GM21529 (cell line): ENCODE data around the gene GNG13.
"Not testable (repeated sequence)": the region's sequence is repeated elsewhere in the genome, so short reads cannot be mapped to it uniquely, and the experiment has no call there.

Experiments
- ATAC-seq: cut with Tn5 transposase; IDR thresholded peaks from one replicate; pipeline ENCODE4 v1.9.1; 2021; ENCODE audit not compliant: unreplicated experiment

The GNG13 gene

GRCh38 chr16:832652-833336 is 32.3 kb upstream of the GNG13 start:
- ATAC-seq = no peak

GRCh38 chr16:831571-832413 is 31.3 kb upstream of the GNG13 start:
- no peak for ATAC-seq

DNA sequence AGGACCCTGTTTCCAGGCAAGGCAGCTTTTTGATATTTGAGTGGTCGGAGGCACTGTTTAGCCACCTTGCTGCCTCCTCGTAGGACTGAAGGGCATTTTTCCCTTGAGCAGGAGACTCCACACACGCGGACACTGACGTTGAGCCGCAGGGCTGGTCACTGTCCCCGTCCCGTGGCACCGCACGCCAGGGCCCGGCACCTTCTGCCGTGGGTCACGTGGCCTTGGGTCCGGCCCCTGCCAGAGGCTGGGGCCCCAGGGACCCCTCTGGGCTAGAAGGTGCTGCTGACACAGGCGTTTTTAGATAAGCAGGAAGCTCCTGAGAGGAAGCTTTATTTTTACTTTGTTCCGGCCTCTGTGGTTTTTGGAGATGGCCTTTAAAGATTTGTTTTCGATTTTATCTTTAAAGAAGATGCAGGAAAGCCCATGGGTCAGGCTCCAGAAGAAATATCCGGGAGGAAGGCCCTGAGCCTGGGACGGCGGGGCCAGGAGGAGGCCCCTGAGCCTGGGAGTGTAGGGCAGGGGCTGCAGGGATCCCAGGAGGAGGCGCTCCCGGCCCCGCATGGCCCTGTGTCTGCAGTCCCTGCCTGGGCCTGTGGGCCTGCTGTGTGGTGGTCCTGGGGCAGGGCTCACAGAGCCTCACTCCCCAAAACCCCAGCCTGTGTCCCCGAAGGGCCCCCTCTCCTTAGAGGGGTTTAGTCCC is 30.5 kb upstream of the GNG13 start:
- no peak for ATAC-seq

DNA sequence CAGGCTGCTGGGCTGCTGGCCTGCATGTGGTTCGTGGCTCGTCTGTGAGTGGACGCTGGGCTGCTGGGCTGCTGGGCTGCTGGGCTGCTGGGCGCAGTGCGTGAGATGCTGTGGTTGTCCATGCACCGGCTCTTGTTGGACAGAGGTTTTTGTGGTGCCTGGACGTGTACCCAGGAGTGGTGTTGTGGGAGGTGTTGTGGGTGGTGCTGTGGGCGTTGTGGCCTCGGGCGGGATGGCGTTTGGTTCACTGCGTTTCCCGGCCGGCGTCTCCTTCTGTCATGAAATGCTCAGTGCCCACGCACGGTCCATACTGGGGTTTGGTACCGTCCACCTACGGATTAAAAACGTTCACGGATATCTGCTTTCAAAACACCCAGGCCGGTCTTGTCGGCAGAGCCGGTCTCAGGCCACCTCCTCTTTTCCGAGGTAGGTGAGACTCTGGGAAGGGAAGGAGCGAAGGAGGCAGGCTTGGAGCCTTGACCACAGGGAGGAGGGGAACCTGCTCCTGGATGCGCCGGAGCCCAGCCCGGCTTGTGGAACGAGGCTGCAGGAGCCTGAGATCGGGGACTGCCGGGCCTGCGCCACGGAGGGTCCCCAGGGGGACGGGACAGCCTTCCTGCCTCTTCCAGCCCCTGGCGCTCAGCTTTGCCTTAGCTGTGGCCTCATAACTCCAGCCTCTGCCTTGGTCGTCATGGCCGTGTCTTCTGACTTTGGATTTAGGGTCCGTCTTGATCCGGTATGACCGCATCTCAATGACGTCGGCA is 29.8 kb upstream of the GNG13 start:
- no peak for ATAC-seq

- no peak for ATAC-seq
Measured at GRCh38 chr16:828891-829290, 28.4 kb upstream of the GNG13 start.

GRCh38 chr16:827513-827912 is 27.0 kb upstream of the GNG13 start:
- no peak for ATAC-seq

- ATAC-seq = no peak
Measured at GRCh38 chr16:825341-826061, 25.0 kb upstream of the GNG13 start.

DNA sequence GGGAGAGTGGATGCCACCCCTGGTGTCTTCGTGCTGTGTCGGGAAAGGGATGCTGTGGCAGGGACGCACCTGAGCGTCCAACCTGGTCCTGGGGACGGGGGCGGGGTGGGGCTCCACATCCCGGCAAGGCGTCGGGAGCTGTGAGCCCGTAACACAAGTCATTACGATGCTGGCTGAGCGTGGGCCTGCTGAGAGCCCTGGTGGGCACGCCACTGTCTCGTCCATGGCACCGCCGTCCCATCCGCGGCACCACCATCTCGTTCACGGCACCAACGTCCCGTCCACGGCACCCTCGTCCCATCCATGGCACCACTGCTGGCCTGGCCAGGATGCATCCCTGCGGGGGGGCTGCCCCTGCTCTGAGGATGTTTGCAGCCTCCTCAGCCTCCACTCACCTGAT is 24.1 kb upstream of the GNG13 start:
- ATAC-seq = no peak

GRCh38 chr16:824194-824593 is 23.7 kb upstream of the GNG13 start:
- no peak for ATAC-seq

DNA sequence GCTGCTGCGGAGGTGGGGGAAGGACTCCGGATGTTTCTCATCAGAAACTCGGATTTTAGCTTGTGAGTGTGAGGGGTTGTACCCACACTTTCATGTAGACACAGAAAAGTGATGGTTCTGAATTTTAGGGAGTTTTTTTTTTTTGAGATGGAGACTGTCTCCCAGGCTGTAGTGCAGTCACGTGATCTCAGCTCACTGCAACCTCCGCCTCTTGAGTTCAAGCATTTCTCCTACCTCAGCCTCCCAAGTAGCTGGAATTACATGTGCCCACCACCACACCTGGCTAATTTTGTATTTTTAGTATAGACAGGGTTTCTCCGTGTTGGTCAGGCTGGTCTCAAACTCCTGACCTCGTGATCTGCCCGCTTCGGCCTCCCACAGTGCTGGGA is 22.4 kb upstream of the GNG13 start:
- no peak for ATAC-seq

DNA sequence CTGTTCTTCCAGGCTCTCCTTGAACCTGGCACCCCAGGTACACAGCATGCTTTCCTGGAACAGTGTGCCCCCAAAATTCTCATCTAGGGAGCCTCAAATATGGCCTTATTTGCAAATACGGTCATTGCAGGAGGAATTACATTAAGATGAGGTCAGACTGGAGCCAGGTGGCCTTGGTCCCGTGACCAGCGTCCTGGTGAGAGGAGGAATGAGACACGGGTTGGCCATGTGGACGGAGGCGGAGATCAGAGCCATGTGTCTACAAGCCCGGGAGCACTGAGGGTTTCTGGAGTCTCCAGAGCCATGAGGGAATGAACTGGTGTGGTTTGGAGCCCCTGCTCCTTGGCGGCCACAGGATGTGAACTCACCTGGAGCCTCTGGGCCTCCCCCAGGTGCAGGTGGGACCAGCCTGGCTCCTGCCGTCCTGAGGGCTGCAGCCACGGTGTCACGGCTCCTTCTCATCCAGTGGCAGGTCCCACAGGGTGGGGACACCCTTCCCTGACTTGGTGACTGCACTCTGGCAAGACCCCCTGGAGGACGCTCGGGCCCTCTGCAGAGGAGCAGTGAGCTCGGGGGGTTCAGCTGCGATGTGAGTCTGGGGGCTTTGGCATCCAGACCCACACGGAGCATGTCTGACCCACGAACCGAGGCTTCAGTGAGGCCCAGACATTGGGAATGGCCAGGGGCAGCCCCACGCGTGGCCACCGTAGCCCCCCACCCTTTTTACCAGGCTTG is 21.8 kb upstream of the GNG13 start:
- no peak for ATAC-seq

- ATAC-seq = no peak
Measured at GRCh38 chr16:821751-822150, 21.2 kb upstream of the GNG13 start.

- ATAC-seq = no peak
Measured at GRCh38 chr16:820748-821147, 20.2 kb upstream of the GNG13 start.

DNA sequence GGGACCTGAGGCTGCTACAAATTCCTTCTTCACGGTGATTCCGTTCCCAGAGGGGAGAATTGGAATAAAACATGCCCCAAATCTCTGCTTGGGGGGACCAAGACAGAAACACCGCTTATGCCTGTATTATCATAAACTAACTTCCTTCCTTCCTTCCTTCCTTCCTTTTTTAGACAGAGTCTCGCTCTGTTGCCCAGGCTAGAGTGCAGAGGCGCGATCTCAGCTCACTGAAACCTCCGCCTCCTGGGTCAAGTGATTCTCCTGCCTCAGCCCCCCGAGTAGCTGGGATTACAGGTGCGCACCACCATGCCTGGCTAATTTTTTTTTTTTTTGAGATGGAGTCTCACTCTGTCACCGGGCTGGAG is 19.5 kb upstream of the GNG13 start:
- ATAC-seq = not testable (repeated sequence)

DNA sequence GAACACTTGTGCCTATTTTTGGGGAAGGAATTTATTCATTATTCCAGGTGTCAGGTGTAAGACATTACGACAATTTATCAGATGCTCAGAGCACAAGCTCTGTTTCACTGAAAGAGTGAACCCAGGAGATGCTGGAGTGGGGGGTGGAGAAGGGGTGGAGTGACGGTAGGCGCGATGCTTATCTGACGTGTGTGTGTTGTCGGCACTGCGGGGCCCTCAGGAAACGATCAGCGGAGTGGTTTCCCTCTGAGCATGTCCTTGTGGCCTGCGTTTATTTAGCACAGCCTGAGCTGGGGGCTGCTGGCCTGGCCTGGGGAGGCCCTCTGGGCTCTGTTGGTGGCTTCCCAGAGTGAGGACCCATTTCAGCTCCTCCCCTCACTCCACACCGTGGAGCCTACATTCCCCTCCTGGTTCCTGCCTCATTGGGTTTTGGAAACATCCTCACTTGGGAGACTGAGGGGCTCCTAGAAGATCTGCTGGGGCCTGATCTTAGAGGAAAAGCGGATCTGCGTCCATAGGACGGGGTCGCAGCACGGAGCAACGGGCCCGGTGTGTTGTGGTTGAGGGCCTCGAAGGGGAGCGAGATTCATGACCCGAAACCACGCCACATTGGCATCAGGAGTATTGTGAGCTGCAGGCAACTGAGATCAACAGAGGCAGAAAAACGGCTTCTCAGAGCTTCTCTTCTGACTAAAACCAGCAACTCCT is 19.0 kb upstream of the GNG13 start:
- no peak for ATAC-seq

DNA sequence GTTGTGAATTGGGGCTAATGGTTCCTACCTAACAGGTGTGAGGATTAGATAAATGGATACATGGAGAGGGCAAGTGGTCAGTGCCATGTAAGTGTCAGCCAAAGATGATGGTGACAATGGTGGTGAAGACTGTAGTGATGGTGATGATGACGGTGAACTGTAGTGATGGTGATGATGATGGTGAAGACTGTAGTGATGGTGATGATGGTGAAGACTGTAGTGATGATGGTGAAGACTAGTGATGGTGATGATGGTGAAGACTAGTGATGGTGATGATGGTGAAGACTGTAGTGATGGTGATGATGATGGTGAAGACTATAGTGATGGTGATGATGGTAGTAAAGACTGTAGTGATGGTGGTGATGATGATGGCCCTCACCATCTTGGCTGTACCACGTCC is 18.1 kb upstream of the GNG13 start:
- no peak for ATAC-seq

- no peak for ATAC-seq
Measured at GRCh38 chr16:818132-818531, 17.6 kb upstream of the GNG13 start.

DNA sequence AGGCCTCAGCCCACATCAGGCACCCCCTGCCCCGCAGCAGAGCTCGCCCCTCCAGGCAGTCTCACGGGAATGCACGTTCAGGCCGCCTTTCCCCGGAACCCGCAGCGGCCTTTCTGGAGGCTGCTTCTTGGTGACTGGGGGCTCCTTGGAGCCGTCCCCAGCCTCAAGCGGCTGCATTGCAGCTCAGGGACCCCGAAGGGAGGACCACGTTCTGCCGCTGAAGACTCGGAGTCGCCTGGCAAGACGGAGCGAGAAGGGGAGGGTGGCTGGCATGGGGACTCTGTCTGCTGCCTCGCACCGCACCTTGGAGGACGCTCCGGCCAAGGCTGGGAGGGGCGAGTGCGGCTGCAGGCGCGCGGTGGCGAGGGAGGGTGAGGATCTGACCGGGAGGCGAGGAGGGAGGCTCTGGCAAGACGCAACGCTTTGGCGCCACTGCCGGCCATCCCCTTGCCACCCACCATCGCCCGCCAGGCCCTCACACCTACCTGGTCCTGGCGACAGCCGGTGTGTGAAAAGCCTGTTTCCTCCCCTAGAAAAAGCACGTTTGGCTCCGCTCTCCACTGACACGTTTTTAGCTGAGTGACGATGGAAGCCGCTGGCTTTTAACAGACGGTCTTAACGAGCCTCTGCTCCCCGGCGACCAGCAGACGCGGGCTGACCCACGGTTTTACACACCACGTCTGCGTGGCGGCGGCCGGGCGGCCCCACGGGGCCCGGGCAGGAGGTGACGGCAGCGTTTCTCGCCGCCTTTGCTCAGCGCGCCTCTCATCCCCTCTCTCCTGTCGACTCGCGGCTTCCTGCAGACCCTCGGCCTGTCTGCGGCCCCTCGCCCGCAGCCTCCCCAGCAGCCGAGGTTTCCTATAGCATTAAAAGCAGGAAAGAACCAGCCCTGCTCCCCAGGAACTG is 16.7 kb upstream of the GNG13 start:
- ATAC-seq = no peak
